ENCODE results near the gene TEKT2.

TEKT2 gene

GRCh38 chr1:36134505-36135329, 50.8 kb downstream of the TEKT2 start:
- peak; percentile 7 for DNase-seq

DNA sequence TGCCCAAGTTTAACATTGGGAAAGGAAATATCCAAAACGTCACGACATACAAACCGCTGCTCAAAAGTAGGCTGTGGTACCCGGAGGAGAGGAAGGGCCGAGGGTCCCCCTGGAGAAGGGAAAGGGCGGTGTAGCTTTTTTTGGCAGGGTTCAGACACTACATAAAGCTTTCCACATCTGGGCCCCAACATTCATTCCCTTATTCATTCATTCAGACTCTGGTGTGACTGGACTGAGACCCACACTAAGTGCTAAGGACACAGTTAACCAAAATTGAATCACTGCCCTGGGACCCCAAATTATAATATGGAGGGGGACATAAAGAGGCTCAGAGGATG, 51.4 kb downstream of the TEKT2 start:
- DNase-seq: no peak

DNA sequence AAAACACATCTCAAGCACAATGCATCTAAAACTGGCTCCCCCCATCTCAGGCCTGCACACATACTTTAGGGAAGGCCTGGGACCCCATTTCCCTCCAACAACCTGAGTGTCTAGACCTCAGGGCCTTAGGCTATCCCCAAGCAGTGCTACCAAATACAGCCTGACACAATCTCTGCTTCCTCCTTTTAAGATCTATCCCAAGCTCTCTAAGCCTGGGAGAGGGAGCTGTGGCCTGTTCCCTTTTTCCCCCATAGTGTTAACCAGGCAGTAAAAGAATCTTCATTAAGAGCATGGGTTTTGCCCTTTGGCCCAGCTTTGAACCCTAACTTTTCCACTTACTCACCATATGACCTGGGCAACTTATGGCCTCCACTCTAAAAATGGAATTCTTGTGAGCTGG, 51.9 kb downstream of the TEKT2 start:
- DNase-seq: no peak

DNA sequence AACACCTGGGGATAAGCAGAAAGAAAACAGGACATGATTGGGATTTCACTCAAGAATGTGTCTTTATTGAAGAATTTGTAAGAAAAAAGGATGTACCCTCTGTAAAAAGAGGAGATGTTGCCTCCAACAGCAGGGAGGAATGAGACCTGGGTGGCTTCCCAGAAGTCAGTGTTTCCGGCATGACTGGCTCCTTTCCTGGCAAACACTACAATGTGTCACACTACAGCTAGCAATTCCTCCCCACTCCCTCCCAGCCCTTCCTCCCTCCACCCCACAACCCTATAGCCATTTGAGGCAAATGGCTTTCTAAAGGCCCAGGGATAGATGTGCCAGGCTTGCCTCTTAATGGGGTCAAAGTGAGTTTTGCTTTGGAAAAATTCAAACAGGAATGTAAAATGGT, 52.6 kb downstream of the TEKT2 start:
- DNase-seq: no peak

- no peak for DNase-seq
Observed at GRCh38 chr1:36137226-36137625, 53.3 kb downstream of the TEKT2 start.

- no peak for DNase-seq
Observed at GRCh38 chr1:36137776-36138175, 53.9 kb downstream of the TEKT2 start.

Data from NK-92 treated with Interleukin-12 subunit alpha and Interleukin-12 subunit beta, amount 100 ng/mL, for 24 hours (cell line).